ENCODE data around the gene MRGPRF. TPM values are rescaled to one million over a fixed set of nuclear protein-coding genes. Genes with fewer than 3 reads are reported as not detected.

Gene MRGPRF
- total RNA-seq, 1 experiment from 2014 or later, result 0.35 TPM

GRCh38 chr11:68999093-68999747, 13.8 kb downstream of the MRGPRF start:
- Histone ChIP-seq H4K20me1 (ENCODE audit: insufficient read depth) (no peaks in the 10 kb centered on the region), H3F3A (ENCODE audit: insufficient read depth, low read depth) (no peaks in the 10 kb centered on the region), H3K9me2 (ENCODE audit: insufficient read depth) (no peaks in the 10 kb centered on the region), H3K27ac (no peak overlapping the region), H3K4me2 (no peak overlapping the region), H2AFZ (no peak overlapping the region), H3K79me2 (ENCODE audit: low read depth) (no peaks in the 10 kb centered on the region), H3K4me3 (no peak overlapping the region), H3K4me1 (replicated peaks; ENCODE audit: insufficient read depth) (no peaks in the 10 kb centered on the region), H3K27me3 (ENCODE audit: insufficient read depth, low read depth) (peaks cover 40% of the 10 kb centered on the region), H3K9me3 (ENCODE audit: insufficient read depth, low read depth) (no peaks in the 10 kb centered on the region), H3K36me3 (ENCODE audit: low read depth) (no peaks in the 10 kb centered on the region)
- DNase-seq, result no peak
- BruUV-seq (replicated peaks), result no TSS peak
- CTCF ChIA-PET, result no interaction called here
- POLR2A ChIA-PET (ENCODE audit: unreplicated experiment), result no interaction called here
- intact Hi-C loops (cut with micrococcal nuclease; ENCODE audit: unreplicated experiment), result no loop called here
- no peak for TF ChIP-seq EZH2 (IDR thresholded peaks at IDR 0.05; ENCODE audit: low read depth)
- TF ChIP-seq, protein P1, sequence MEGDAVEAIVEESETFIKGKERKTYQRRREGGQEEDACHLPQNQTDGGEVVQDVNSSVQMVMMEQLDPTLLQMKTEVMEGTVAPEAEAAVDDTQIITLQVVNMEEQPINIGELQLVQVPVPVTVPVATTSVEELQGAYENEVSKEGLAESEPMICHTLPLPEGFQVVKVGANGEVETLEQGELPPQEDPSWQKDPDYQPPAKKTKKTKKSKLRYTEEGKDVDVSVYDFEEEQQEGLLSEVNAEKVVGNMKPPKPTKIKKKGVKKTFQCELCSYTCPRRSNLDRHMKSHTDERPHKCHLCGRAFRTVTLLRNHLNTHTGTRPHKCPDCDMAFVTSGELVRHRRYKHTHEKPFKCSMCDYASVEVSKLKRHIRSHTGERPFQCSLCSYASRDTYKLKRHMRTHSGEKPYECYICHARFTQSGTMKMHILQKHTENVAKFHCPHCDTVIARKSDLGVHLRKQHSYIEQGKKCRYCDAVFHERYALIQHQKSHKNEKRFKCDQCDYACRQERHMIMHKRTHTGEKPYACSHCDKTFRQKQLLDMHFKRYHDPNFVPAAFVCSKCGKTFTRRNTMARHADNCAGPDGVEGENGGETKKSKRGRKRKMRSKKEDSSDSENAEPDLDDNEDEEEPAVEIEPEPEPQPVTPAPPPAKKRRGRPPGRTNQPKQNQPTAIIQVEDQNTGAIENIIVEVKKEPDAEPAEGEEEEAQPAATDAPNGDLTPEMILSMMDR (conservative IDR thresholded peaks at IDR 0.05), result no peak

GRCh38 chr11:68998390-68998911, 14.6 kb downstream of the MRGPRF start:
- no peaks in the 10 kb centered on the region for H4K20me1 ChIP-seq (ENCODE audit: insufficient read depth)
- H3K27ac ChIP-seq, result no peak overlapping the region
- H3F3A ChIP-seq (ENCODE audit: insufficient read depth, low read depth), result no peaks in the 10 kb centered on the region
- H3K4me3 ChIP-seq, result no peak overlapping the region
- no peaks in the 10 kb centered on the region for H3K79me2 ChIP-seq (ENCODE audit: low read depth)
- ChIA-PET CTCF (interaction anchor here (0.7 kb wide), 1 partner anchor 187 kb away, joined by 14 read pairs; no protein-coding TSS in a partner anchor), POLR2A (ENCODE audit: unreplicated experiment) (interaction anchor here (0.6 kb wide), 1 partner anchor 260 kb away, joined by 3 read pairs; no protein-coding TSS in a partner anchor)
- H3K27me3 ChIP-seq (ENCODE audit: insufficient read depth, low read depth), result peaks cover 43% of the 10 kb centered on the region
- BruUV-seq (replicated peaks), result no TSS peak
- no peaks in the 10 kb centered on the region for H3K9me2 ChIP-seq (ENCODE audit: insufficient read depth)
- H2AFZ ChIP-seq, result no peak overlapping the region
- no peaks in the 10 kb centered on the region for H3K36me3 ChIP-seq (ENCODE audit: low read depth)
- intact Hi-C loops (cut with micrococcal nuclease; ENCODE audit: unreplicated experiment), result no loop called here
- no peak for DNase-seq
- no peaks in the 10 kb centered on the region for H3K9me3 ChIP-seq (ENCODE audit: insufficient read depth, low read depth)
- H3K4me2 ChIP-seq, result no peak overlapping the region
- no peaks in the 10 kb centered on the region for H3K4me1 ChIP-seq (replicated peaks; ENCODE audit: insufficient read depth)
- TF ChIP-seq EZH2 (IDR thresholded peaks at IDR 0.05; ENCODE audit: low read depth), result no peak
- TF ChIP-seq, protein P1 (conservative IDR thresholded peaks at IDR 0.05), result no peak

- no peaks in the 10 kb centered on the region for H3K79me2 ChIP-seq (ENCODE audit: low read depth)
- H3K9me2 ChIP-seq (ENCODE audit: insufficient read depth), result no peaks in the 10 kb centered on the region
- no peak for DNase-seq
- no peak overlapping the region for H2AFZ ChIP-seq
- no peaks in the 10 kb centered on the region for H4K20me1 ChIP-seq (ENCODE audit: insufficient read depth)
- H3K9me3 ChIP-seq (ENCODE audit: insufficient read depth, low read depth), result no peaks in the 10 kb centered on the region
- H3K4me3 ChIP-seq, result no peak overlapping the region
- H3K27me3 ChIP-seq (ENCODE audit: insufficient read depth, low read depth), result peaks cover 43% of the 10 kb centered on the region
- intact Hi-C loops (cut with micrococcal nuclease; ENCODE audit: unreplicated experiment), result no loop called here
- H3F3A ChIP-seq (ENCODE audit: insufficient read depth, low read depth), result no peaks in the 10 kb centered on the region
- TF ChIP-seq, protein P1 (conservative IDR thresholded peaks at IDR 0.05), result no peak
- TF ChIP-seq EZH2 (IDR thresholded peaks at IDR 0.05; ENCODE audit: low read depth), result no peak
- BruUV-seq (replicated peaks), result no TSS peak
- ChIA-PET POLR2A (ENCODE audit: unreplicated experiment) (interaction anchor here (0.6 kb wide), 1 partner anchor 259 kb away, joined by 3 read pairs; no protein-coding TSS in a partner anchor), CTCF (interaction anchor here (0.7 kb wide), 1 partner anchor 186 kb away, joined by 14 read pairs; no protein-coding TSS in a partner anchor)
- no peaks in the 10 kb centered on the region for H3K4me1 ChIP-seq (replicated peaks; ENCODE audit: insufficient read depth)
- H3K36me3 ChIP-seq (ENCODE audit: low read depth), result no peaks in the 10 kb centered on the region
- H3K4me2 ChIP-seq, result no peak overlapping the region
- no peak overlapping the region for H3K27ac ChIP-seq
Measured at GRCh38 chr11:68997995-68998348, 15.1 kb downstream of the MRGPRF start.

Measured in PC-9 (cell line).